ENCODE data around the gene GLUD2. TPM values are rescaled to one million over a fixed set of nuclear protein-coding genes. Genes with fewer than 3 reads are reported as not detected.

The GLUD2 gene
- total and polyA plus RNA-seq, 2 of the 8 experiments (the other 6 are each of a cell fraction or from before 2014, with no cell fraction given): 0.14 to 0.26 TPM

DNA sequence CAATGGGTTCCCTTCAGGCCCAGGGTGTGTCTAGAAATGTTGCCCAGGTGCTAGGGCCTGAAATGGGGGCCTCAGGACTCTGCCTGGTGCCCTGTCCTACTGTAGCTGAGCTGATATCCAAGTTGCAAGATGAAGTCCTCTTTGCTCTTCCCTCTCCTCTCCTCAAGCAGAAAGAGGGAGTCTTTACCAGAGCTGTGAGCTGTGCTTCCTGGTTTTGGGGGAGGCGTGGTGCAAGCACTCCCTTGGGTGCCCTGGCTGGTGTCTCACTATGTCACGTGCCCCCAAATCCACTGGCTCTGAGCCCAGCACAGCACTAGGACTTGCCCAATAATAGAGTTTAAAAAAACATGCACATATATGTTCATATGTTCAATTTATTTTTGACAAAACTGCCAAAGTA lies 32.6 kb upstream of the GLUD2 start:
- no peak overlapping the region for H2BK20ac ChIP-seq (ENCODE audit: low read length)
- H3K4ac ChIP-seq (replicated peaks; ENCODE audit: insufficient read length, low read depth, low read length): no peak overlapping the region
- no peaks in the 10 kb centered on the region for H3K79me1 ChIP-seq (ENCODE audit: low read depth, low read length)
- H3K56ac ChIP-seq (replicated peaks; ENCODE audit: insufficient read length, low read depth, low read length): no peak overlapping the region
- H4K8ac ChIP-seq (ENCODE audit: extremely low read depth, insufficient read depth, low read length): no peak overlapping the region
- FAIRE-seq (no peak), DNase-seq (ENCODE audit: low read depth in 1 of 2, low spot score in 2 of 2) (no peak)
- no peak overlapping the region for H3K14ac ChIP-seq (ENCODE audit: insufficient read length)
- no peak overlapping the region for H3K18ac ChIP-seq (ENCODE audit: extremely low read depth, low read length)
- no peak overlapping the region for H3K9ac ChIP-seq (replicated peaks in 1 of 4; ENCODE audit: extremely low read depth in 1 of 4, low read depth in 3 of 4, low read length in 3 of 4)
- no peak overlapping the region for H2BK120ac ChIP-seq (replicated peaks; ENCODE audit: low read depth, low read length)
- no peak overlapping the region for H2BK15ac ChIP-seq (ENCODE audit: low read length)
- no peaks in the 10 kb centered on the region for H3K79me2 ChIP-seq (ENCODE audit: control insufficient read depth in 1 of 2, insufficient read depth in 2 of 2, low read length in 2 of 2)
- no peaks in the 10 kb centered on the region for H3K36me3 ChIP-seq (ENCODE audit: control insufficient read depth in 2 of 4, insufficient read depth in 4 of 4, low read length in 3 of 4)
- H3K27ac ChIP-seq (ENCODE audit: low read depth, low read length): no peak overlapping the region
- no peak overlapping the region for H2AFZ ChIP-seq (ENCODE audit: low read length)
- H3K4me2 ChIP-seq (ENCODE audit: insufficient read depth in 1 of 2, low read depth in 2 of 2, low read length in 2 of 2): no peak overlapping the region
- no peak overlapping the region for H2AK5ac ChIP-seq (ENCODE audit: low read depth, low read length)
- no peaks in the 10 kb centered on the region for H3K27me3 ChIP-seq (replicated peaks in 1 of 4; ENCODE audit: control insufficient read depth in 3 of 4, extremely low read depth in 1 of 4, insufficient read depth in 3 of 4, low read length in 3 of 4)
- H4K91ac ChIP-seq (replicated peaks; ENCODE audit: insufficient read length, low read length): no peak overlapping the region
- no peak overlapping the region for H2BK5ac ChIP-seq (ENCODE audit: low read depth, low read length)
- WGBS, 2 experiments (ENCODE audit: extremely low coverage in 1 of 2, insufficient coverage in 1 of 2, insufficient read length in 1 of 2, insufficient replicate concordance in 2 of 2, low coverage in 1 of 2, low lambda C conversion rate in 2 of 2, missing lambda C conversion rate in 1 of 2): 83% methylated on average over 1 of the region's 2 CpGs; no CpG with 5 or more reads in 1 of the 2 experiments
- peaks cover 4 to 15% of the 10 kb centered on the region in 2 experiments; a peak in 2 of 4 replicates for H3K9me3 ChIP-seq (ENCODE audit: insufficient read depth in 2 of 2, low read depth in 1 of 2, low read length in 1 of 2)
- no peaks in the 10 kb centered on the region for H3K23me2 ChIP-seq (ENCODE audit: low read depth, low read length)
- CTCF ChIA-PET (ENCODE audit: partially characterized antibody): no interaction called here
- no peak overlapping the region for H3K23ac ChIP-seq (ENCODE audit: insufficient read length)
- no peak overlapping the region for H4K5ac ChIP-seq (ENCODE audit: insufficient read length, low read depth, low read length)
- no peaks in the 10 kb centered on the region for H4K20me1 ChIP-seq (replicated peaks in 1 of 2; ENCODE audit: control insufficient read depth in 1 of 2, insufficient read depth in 2 of 2, low read length in 2 of 2)
- H3K4me3 ChIP-seq (ENCODE audit: extremely low read depth in 1 of 4, insufficient read depth in 2 of 4, low read depth in 3 of 4, low read length in 4 of 4): no peak overlapping the region
- POLR2A ChIA-PET (ENCODE audit: partially characterized antibody): no interaction called here
- H3K4me1 ChIP-seq (replicated peaks in 1 of 4; ENCODE audit: control insufficient read depth in 3 of 4, insufficient read depth in 4 of 4, low read length in 3 of 4): no peaks in the 10 kb centered on the region
- H2BK12ac ChIP-seq (ENCODE audit: low read depth, low read length): no peak overlapping the region
- no peak for TF ChIP-seq MAFK (IDR thresholded peaks at IDR 0.05; ENCODE audit: low read depth, low read length)
- no peak for TF ChIP-seq SIX5 (IDR thresholded peaks at IDR 0.05; ENCODE audit: low read depth, low read length)
- TF ChIP-seq, protein P1, sequence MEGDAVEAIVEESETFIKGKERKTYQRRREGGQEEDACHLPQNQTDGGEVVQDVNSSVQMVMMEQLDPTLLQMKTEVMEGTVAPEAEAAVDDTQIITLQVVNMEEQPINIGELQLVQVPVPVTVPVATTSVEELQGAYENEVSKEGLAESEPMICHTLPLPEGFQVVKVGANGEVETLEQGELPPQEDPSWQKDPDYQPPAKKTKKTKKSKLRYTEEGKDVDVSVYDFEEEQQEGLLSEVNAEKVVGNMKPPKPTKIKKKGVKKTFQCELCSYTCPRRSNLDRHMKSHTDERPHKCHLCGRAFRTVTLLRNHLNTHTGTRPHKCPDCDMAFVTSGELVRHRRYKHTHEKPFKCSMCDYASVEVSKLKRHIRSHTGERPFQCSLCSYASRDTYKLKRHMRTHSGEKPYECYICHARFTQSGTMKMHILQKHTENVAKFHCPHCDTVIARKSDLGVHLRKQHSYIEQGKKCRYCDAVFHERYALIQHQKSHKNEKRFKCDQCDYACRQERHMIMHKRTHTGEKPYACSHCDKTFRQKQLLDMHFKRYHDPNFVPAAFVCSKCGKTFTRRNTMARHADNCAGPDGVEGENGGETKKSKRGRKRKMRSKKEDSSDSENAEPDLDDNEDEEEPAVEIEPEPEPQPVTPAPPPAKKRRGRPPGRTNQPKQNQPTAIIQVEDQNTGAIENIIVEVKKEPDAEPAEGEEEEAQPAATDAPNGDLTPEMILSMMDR (IDR thresholded peaks at IDR 0.05; ENCODE audit: control extremely low read depth in 1 of 3, insufficient read depth in 1 of 3, low read depth in 1 of 3, low read length in 3 of 3): no peak
- no peak for TF ChIP-seq SIN3A (conservative IDR thresholded peaks at IDR 0.05 in 1 of 2, IDR thresholded peaks at IDR 0.05 in 1 of 2; ENCODE audit: low read depth in 1 of 2, low read length in 2 of 2)
- no peak for TF ChIP-seq KDM1A (IDR thresholded peaks at IDR 0.05; ENCODE audit: borderline replicate concordance, low read length)
- TF ChIP-seq, protein P2, sequence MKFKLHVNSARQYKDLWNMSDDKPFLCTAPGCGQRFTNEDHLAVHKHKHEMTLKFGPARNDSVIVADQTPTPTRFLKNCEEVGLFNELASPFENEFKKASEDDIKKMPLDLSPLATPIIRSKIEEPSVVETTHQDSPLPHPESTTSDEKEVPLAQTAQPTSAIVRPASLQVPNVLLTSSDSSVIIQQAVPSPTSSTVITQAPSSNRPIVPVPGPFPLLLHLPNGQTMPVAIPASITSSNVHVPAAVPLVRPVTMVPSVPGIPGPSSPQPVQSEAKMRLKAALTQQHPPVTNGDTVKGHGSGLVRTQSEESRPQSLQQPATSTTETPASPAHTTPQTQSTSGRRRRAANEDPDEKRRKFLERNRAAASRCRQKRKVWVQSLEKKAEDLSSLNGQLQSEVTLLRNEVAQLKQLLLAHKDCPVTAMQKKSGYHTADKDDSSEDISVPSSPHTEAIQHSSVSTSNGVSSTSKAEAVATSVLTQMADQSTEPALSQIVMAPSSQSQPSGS (IDR thresholded peaks at IDR 0.05; ENCODE audit: low read length): no peak
- no peak for TF ChIP-seq RNF2 (IDR thresholded peaks at IDR 0.05; ENCODE audit: borderline replicate concordance, low read depth, low read length, missing control alignments, poor library complexity, severe bottlenecking)
- TF ChIP-seq HDAC6 (IDR thresholded peaks at IDR 0.05; ENCODE audit: low read depth, low read length): no peak
- TF ChIP-seq BCL11A (IDR thresholded peaks at IDR 0.05; ENCODE audit: low read depth in 2 of 2, low read length in 2 of 2): no peak

All from H1 (cell line).